ENCODE results near the gene GJB6. TPM values are rescaled to one million over a fixed set of nuclear protein-coding genes. Genes with fewer than 3 reads are reported as not detected.
A peak's percentile ranks its signal among the peaks of the same experiment; 100 is the strongest.

Gene GJB6
- polyA plus RNA-seq, 2 of the 4 experiments (the other 2 are of a cell fraction): 0.06 TPM; not detected in 1

DNA sequence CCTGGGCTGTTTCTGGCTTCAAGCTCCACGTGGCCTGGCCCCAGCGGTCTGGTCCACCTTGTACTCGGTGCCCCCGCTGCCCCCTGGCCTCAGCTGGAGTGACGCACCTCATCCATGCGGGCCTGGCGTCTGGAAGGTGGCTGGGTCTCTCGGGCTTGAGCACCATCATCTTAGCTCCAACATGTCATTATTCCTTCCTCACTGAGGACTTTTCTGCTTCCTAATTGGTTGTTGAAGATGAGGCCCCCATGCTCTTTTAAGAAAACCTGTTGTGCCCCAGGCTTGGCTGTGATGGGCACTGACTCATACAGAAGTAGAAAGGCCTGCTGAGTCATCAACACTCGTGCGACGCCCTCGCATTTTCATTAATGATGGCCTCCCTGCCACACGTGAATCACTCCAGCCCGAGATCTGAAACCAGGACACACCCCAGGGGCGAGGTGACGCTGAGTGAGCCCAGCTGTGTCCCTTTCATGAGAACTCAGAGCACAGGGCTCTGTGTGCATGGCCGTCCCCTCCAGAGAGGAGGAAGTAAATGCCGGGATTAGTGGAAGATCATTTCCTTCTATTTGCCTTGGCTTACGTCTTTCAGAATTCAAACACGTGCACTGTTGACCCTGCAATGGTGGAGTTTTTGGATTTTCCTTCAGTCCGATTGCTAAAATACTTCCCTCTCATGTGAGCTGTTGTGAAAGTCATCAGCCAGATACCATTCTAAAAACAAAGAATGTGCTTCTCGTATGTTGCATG lies 57.3 kb downstream of the GJB6 start:
- H3K4me3 ChIP-seq: no peak overlapping the region
- H3K27ac ChIP-seq: peak overlapping the region; percentile 59 to 80

DNA sequence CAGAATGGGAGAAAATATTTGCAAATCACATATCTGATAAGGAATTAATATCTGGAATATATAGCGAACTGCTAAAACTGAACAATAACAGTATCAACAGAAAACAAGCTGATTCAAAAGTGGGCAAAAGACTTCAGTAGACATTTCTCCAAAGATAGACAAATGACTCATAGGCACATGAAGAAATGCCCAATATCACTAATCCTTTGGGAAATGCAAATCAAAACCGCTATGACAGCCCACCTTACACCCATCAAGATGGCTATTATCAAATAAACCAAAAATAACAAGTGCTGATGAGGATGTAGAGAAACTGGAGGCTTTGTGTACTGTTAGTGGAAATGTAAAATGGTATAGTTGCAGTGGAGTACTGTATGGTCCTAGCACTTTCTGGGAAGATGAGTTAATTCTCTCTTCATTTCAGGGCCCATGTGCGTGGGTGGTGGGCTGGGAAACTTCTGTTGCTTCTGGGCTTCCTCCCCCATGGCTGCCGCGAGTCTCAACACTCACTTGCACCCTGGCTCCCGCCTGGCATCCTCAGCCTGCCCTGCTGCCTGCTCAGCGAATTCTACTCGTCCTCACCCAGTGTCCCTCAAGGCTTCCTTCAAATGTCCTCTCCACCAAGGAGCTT lies 58.9 kb downstream of the GJB6 start:
- H3K9me3 ChIP-seq: no peaks in the 10 kb centered on the region
- DNase-seq (ENCODE audit: low read depth in 1 of 2, low spot score in 1 of 2) (no peak), FAIRE-seq (no peak), ATAC-seq (no peak)
- H3K4me3 ChIP-seq: no peak overlapping the region
- peaks cover 17% of the 10 kb centered on the region for H3K4me1 ChIP-seq
- H3K4me2 ChIP-seq: no peak overlapping the region
- peak overlapping the region in 1 of 2 experiments; percentile 80; a peak in 2 of 6 replicates for H3K27ac ChIP-seq
- ChIA-PET CTCF (interaction anchor here (0.6 to 2.1 kb wide), 3 partner anchors 9 to 484 kb away, joined by 3 to 5 read pairs (median 4); no protein-coding TSS in a partner anchor), POLR2A (no interaction called here)
- 92% methylated on average over 8 of the region's 8 CpGs for WGBS (ENCODE audit: missing lambda C conversion rate)
- TF ChIP-seq MAFK (IDR thresholded peaks at IDR 0.05; ENCODE audit: partially characterized antibody) (no peak), RCOR1 (IDR thresholded peaks at IDR 0.05; ENCODE audit: low read depth, low read length) (no peak), HOXB5 (CRISPR knock-in tag; IDR thresholded peaks at IDR 0.05) (no peak), FOXS1 (CRISPR knock-in tag; IDR thresholded peaks at IDR 0.05) (no peak)
- TF ChIP-seq, protein P1, sequence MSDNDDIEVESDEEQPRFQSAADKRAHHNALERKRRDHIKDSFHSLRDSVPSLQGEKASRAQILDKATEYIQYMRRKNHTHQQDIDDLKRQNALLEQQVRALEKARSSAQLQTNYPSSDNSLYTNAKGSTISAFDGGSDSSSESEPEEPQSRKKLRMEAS (IDR thresholded peaks at IDR 0.05): no peak
- TF ChIP-seq, protein P2, sequence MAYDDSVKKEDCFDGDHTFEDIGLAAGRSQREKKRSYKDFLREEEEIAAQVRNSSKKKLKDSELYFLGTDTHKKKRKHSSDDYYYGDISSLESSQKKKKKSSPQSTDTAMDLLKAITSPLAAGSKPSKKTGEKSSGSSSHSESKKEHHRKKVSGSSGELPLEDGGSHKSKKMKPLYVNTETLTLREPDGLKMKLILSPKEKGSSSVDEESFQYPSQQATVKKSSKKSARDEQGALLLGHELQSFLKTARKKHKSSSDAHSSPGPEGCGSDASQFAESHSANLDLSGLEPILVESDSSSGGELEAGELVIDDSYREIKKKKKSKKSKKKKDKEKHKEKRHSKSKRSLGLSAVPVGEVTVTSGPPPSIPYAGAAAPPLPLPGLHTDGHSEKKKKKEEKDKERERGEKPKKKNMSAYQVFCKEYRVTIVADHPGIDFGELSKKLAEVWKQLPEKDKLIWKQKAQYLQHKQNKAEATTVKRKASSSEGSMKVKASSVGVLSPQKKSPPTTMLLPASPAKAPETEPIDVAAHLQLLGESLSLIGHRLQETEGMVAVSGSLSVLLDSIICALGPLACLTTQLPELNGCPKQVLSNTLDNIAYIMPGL (CRISPR knock-in tag; IDR thresholded peaks at IDR 0.05; ENCODE audit: borderline replicate concordance): no peak

More for the DNA sequence above, 57.3 kb downstream of the GJB6 start:
- WGBS (ENCODE audit: missing lambda C conversion rate): 38% methylated on average over 18 of the region's 22 CpGs
- peak; percentile 89 to 90 for ATAC-seq
- FAIRE-seq: no peak
- CTCF ChIA-PET: interaction anchor here (0.6 to 2.6 kb wide), 4 partner anchors 9 to 386 kb away, joined by 3 to 10 read pairs (median 6); no protein-coding TSS in a partner anchor
- H3K4me2 ChIP-seq: peak overlapping the region; percentile 73
- TF ChIP-seq EHF (CRISPR knock-in tag; IDR thresholded peaks at IDR 0.05) (no peak), FOSL2 (IDR thresholded peaks at IDR 0.05) (peak; percentile 62), FOSL2 (CRISPR knock-in tag; IDR thresholded peaks at IDR 0.05) (peak; percentile 89), BHLHE40 (IDR thresholded peaks at IDR 0.05; ENCODE audit: low read depth, low read length) (peak; percentile 68), MAFK (IDR thresholded peaks at IDR 0.05; ENCODE audit: partially characterized antibody) (peak; percentile 96), JUNB (IDR thresholded peaks at IDR 0.05) (peak; percentile 34; the same call in 1 of the 2 replicates)
- TF ChIP-seq, protein P1 (IDR thresholded peaks at IDR 0.05): peak; percentile 73
- TF ChIP-seq, protein P3, sequence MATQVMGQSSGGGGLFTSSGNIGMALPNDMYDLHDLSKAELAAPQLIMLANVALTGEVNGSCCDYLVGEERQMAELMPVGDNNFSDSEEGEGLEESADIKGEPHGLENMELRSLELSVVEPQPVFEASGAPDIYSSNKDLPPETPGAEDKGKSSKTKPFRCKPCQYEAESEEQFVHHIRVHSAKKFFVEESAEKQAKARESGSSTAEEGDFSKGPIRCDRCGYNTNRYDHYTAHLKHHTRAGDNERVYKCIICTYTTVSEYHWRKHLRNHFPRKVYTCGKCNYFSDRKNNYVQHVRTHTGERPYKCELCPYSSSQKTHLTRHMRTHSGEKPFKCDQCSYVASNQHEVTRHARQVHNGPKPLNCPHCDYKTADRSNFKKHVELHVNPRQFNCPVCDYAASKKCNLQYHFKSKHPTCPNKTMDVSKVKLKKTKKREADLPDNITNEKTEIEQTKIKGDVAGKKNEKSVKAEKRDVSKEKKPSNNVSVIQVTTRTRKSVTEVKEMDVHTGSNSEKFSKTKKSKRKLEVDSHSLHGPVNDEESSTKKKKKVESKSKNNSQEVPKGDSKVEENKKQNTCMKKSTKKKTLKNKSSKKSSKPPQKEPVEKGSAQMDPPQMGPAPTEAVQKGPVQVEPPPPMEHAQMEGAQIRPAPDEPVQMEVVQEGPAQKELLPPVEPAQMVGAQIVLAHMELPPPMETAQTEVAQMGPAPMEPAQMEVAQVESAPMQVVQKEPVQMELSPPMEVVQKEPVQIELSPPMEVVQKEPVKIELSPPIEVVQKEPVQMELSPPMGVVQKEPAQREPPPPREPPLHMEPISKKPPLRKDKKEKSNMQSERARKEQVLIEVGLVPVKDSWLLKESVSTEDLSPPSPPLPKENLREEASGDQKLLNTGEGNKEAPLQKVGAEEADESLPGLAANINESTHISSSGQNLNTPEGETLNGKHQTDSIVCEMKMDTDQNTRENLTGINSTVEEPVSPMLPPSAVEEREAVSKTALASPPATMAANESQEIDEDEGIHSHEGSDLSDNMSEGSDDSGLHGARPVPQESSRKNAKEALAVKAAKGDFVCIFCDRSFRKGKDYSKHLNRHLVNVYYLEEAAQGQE (IDR thresholded peaks at IDR 0.05): no peak
- TF ChIP-seq, protein P4, sequence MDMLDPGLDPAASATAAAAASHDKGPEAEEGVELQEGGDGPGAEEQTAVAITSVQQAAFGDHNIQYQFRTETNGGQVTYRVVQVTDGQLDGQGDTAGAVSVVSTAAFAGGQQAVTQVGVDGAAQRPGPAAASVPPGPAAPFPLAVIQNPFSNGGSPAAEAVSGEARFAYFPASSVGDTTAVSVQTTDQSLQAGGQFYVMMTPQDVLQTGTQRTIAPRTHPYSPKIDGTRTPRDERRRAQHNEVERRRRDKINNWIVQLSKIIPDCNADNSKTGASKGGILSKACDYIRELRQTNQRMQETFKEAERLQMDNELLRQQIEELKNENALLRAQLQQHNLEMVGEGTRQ (IDR thresholded peaks at IDR 0.05): peak; percentile 25; the same call in 1 of the 2 replicates
- TF ChIP-seq, protein P5, sequence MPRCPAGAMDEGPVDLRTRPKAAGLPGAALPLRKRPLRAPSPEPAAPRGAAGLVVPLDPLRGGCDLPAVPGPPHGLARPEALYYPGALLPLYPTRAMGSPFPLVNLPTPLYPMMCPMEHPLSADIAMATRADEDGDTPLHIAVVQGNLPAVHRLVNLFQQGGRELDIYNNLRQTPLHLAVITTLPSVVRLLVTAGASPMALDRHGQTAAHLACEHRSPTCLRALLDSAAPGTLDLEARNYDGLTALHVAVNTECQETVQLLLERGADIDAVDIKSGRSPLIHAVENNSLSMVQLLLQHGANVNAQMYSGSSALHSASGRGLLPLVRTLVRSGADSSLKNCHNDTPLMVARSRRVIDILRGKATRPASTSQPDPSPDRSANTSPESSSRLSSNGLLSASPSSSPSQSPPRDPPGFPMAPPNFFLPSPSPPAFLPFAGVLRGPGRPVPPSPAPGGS (IDR thresholded peaks at IDR 0.05): no peak
- no peaks in the 10 kb centered on the region for H3K9me3 ChIP-seq
- POLR2A ChIA-PET: no interaction called here
- peaks cover 17% of the 10 kb centered on the region for H3K4me1 ChIP-seq
- DNase-seq (ENCODE audit: low read depth in 1 of 2, low spot score in 1 of 2): peak; percentile 69 to 84

Other genes with a start within 250 kb of the GJB6 start
- 0.06 and 0.08 TPM in 2 replicates for gene GJA3, start 71.3 kb downstream of the GJB6 start, polyA plus RNA-seq (2011; rRNA removed)
- gene GJA3, start 71.3 kb downstream of the GJB6 start, polyA plus RNA-seq (2017; fragmentation: RNase III; extraction: RNeasy Plus Mini Kit Qiagen cat#74134 plus additional on column Dnase treatment): 0.17 to 0.20 TPM (median 0.19 TPM) in 3 replicates
- 0.66 and 0.77 TPM in 2 replicates for gene GJB2, start 39.4 kb downstream of the GJB6 start, polyA plus RNA-seq (2011; rRNA removed)
- 0.26 to 0.40 TPM (median 0.33 TPM) in 3 replicates for gene GJB2, start 39.4 kb downstream of the GJB6 start, polyA plus RNA-seq (2017; fragmentation: RNase III; extraction: RNeasy Plus Mini Kit Qiagen cat#74134 plus additional on column Dnase treatment)

Measured in A549 (cell line).